Vagina (tissue), 2 donors: ENCODE measurements around the gene PAMR1. TPM values are rescaled to one million over a fixed set of nuclear protein-coding genes. Genes with fewer than 3 reads are reported as not detected.

Experiments used
- DNase-seq, 2 donors: peaks; one replicate each; pipeline ENCODE4 v3.0.0-alpha.2; 2017; ENCODE audit errors: extremely low spot score in 2 of 2
- H3K27ac ChIP-seq: fragments of 200-600 bp; sonication (generic); one replicate; pipeline ENCODE4 v1.5.1; 2019
- H3K27me3 ChIP-seq: fragments of 200-600 bp; sonication (generic); one replicate; pipeline ENCODE4 v1.5.1; 2019
- H3K36me3 ChIP-seq, 2 donors: fragments of 200-600 bp; sonication (generic); one replicate each; pipeline ENCODE4 v1.5.1; 2017 to 2019
- H3K4me1 ChIP-seq: fragments of 200-600 bp; sonication (generic); one replicate; pipeline ENCODE4 v1.5.1; 2019
- H3K4me3 ChIP-seq, 2 donors: fragments of 200-600 bp; sonication (generic); 1 replicate in 1 of 2; 2 replicates in 1 of 2; pipeline ENCODE4 v1.5.1; 2016 to 2019
- H3K9me3 ChIP-seq: fragments of 200-600 bp; sonication (generic); one replicate; pipeline ENCODE4 v1.5.1; 2019
- CTCF ChIP-seq, 3 experiments: fragments of 450-650 bp in 2 of 3; fragments of 200-600 bp in 1 of 3; sonication (generic) in 1 of 3; IDR thresholded peaks; one replicate each; pipeline ENCODE4 v1.5.1; 2017 to 2019; ENCODE audit warnings: antibody characterized with exemption in 3 of 3, mild to moderate bottlenecking in 2 of 3, moderate library complexity in 2 of 3
- POLR2A ChIP-seq, 2 donors: fragments of 450-650 bp; IDR thresholded peaks; one replicate each; pipeline ENCODE4 v1.6.1; 2017; ENCODE audit warnings: antibody characterized with exemption in 2 of 2, mild to moderate bottlenecking in 2 of 2, moderate library complexity in 2 of 2
- POLR2AphosphoS5 ChIP-seq, 2 donors: sonication (generic); formaldehyde crosslinking; IDR thresholded peaks; one replicate each; pipeline ENCODE4 v1.9.0; 2017; ENCODE audit warnings: antibody characterized with exemption in 2 of 2, mild to moderate bottlenecking in 2 of 2, low read depth in 1 of 2; ENCODE audit not compliant: insufficient read depth in 1 of 2
- intact Hi-C: fragments of 100-400 bp; cut with DNase I; formaldehyde crosslinking; loops from one replicate; pipeline ENCODE4 v1.15.1; 2023
- total RNA-seq: library from RNA; depleted of rRNA; stranded (reverse); fragments of >200 nt; gene quantifications from one replicate; pipeline ENCODE4 v1.2.3, GENCODE V29; 2016

The PAMR1 gene
- total RNA-seq, 1 donor from 2014 or later, result 46.7 TPM

GRCh38 chr11:35426351-35426750 lies 99.1 kb downstream of the PAMR1 start:
- no peak overlapping the region for H3K27ac ChIP-seq
- no peaks in the 10 kb centered on the region for H3K4me1 ChIP-seq
- H3K4me3 ChIP-seq, result no peak overlapping the region
- no peak for DNase-seq
- intact Hi-C loops, result no loop called here
- no peaks in the 10 kb centered on the region for H3K27me3 ChIP-seq
- TF ChIP-seq POLR2A (IDR thresholded peaks at IDR 0.05) (no peak), POLR2AphosphoS5 (IDR thresholded peaks at IDR 0.05; ENCODE audit: insufficient read depth in 1 of 2, low read depth in 1 of 2) (no peak), CTCF (IDR thresholded peaks at IDR 0.05) (no peak)
- H3K36me3 ChIP-seq, result no peaks in the 10 kb centered on the region
- no peaks in the 10 kb centered on the region for H3K9me3 ChIP-seq

GRCh38 chr11:35425603-35426212 lies 99.7 kb downstream of the PAMR1 start:
- Histone ChIP-seq H3K27me3 (no peaks in the 10 kb centered on the region), H3K27ac (no peak overlapping the region), H3K36me3 (no peaks in the 10 kb centered on the region), H3K4me1 (no peaks in the 10 kb centered on the region), H3K4me3 (no peak overlapping the region), H3K9me3 (no peaks in the 10 kb centered on the region)
- no peak for DNase-seq
- intact Hi-C loops, result no loop called here
- TF ChIP-seq CTCF (IDR thresholded peaks at IDR 0.05) (no peak), POLR2AphosphoS5 (IDR thresholded peaks at IDR 0.05; ENCODE audit: insufficient read depth in 1 of 2, low read depth in 1 of 2) (no peak), POLR2A (IDR thresholded peaks at IDR 0.05) (no peak)

GRCh38 chr11:35424157-35424940 lies 101.1 kb downstream of the PAMR1 start:
- Histone ChIP-seq H3K9me3 (no peaks in the 10 kb centered on the region), H3K4me1 (peaks cover 11% of the 10 kb centered on the region), H3K27me3 (no peaks in the 10 kb centered on the region), H3K27ac (no peak overlapping the region), H3K36me3 (no peaks in the 10 kb centered on the region), H3K4me3 (no peak overlapping the region)
- intact Hi-C loops, result no loop called here
- TF ChIP-seq POLR2A (IDR thresholded peaks at IDR 0.05), result no peak
- no peak for TF ChIP-seq CTCF (IDR thresholded peaks at IDR 0.05)
- TF ChIP-seq POLR2AphosphoS5 (IDR thresholded peaks at IDR 0.05; ENCODE audit: insufficient read depth in 1 of 2, low read depth in 1 of 2), result no peak
- no peak for DNase-seq

GRCh38 chr11:35420371-35420770 lies 105.0 kb downstream of the PAMR1 start:
- Histone ChIP-seq H3K9me3 (no peaks in the 10 kb centered on the region), H3K4me3 (peak overlapping the region; percentile 10 to 43), H3K27me3 (no peaks in the 10 kb centered on the region), H3K27ac (no peak overlapping the region), H3K4me1 (peaks cover 24% of the 10 kb centered on the region), H3K36me3 (no peaks in the 10 kb centered on the region)
- intact Hi-C loops, result no loop called here
- no peak for DNase-seq
- TF ChIP-seq POLR2AphosphoS5 (IDR thresholded peaks at IDR 0.05; ENCODE audit: insufficient read depth in 1 of 2, low read depth in 1 of 2), result no peak

- intact Hi-C loops, result no loop called here
- TF ChIP-seq CTCF (IDR thresholded peaks at IDR 0.05) (no peak), POLR2A (IDR thresholded peaks at IDR 0.05) (no peak), POLR2AphosphoS5 (IDR thresholded peaks at IDR 0.05; ENCODE audit: insufficient read depth in 1 of 2, low read depth in 1 of 2) (no peak)
- H3K27ac ChIP-seq, result peak overlapping the region; percentile 17
- no peak for DNase-seq
- H3K4me3 ChIP-seq, result peak overlapping the region; percentile 43 to 47
- H3K36me3 ChIP-seq, result no peaks in the 10 kb centered on the region
- H3K9me3 ChIP-seq, result no peaks in the 10 kb centered on the region
- H3K4me1 ChIP-seq, result peaks cover 24% of the 10 kb centered on the region
- H3K27me3 ChIP-seq, result no peaks in the 10 kb centered on the region
Measured at GRCh38 chr11:35419830-35420333, 105.5 kb downstream of the PAMR1 start.
